Heart right ventricle (tissue), 16 donors: ENCODE results near the gene TXN2. TPM values are rescaled to one million over a fixed set of nuclear protein-coding genes. Genes with fewer than 3 reads are reported as not detected.

ENCODE experiments used
- ATAC-seq, 8 donors: fragments of 200-7000 bp; cut with Tn5 transposase; one replicate each; pipeline ENCODE4 v1.9.1; 2020; ENCODE audit warnings: mild to moderate bottlenecking in 8 of 8, moderate library complexity in 8 of 8, moderate number of reproducible peaks in 1 of 8
- DNase-seq, 2 donors: peaks; one replicate each; pipeline ENCODE4 v3.0.0-alpha.2; 2020
- H3K27ac ChIP-seq, 10 donors: fragments of 200-600 bp; sonication (generic) in 2 of 10; one replicate each; pipeline versions ENCODE4 v1.5.0 to v1.8.0; 2020 to 2022; ENCODE audit warnings: mild to moderate bottlenecking in 3 of 10
- H3K27me3 ChIP-seq, 7 donors: fragments of 200-600 bp; one replicate each; pipeline ENCODE4 v1.8.0; 2021 to 2022; ENCODE audit warnings: mild to moderate bottlenecking in 2 of 7
- H3K36me3 ChIP-seq, 9 donors: fragments of 200-600 bp; sonication (generic) in 1 of 9; one replicate each; pipeline versions ENCODE4 v1.5.0 to v1.8.0; 2020 to 2022; ENCODE audit warnings: mild to moderate bottlenecking in 2 of 9
- H3K4me1 ChIP-seq, 9 donors: fragments of 200-600 bp; sonication (generic) in 1 of 9; one replicate each; pipeline versions ENCODE4 v1.5.0 to v1.8.0; 2020 to 2022; ENCODE audit warnings: mild to moderate bottlenecking in 4 of 9
- H3K4me3 ChIP-seq, 10 donors: fragments of 200-600 bp; sonication (generic) in 2 of 10; one replicate each; pipeline versions ENCODE4 v1.5.0 to v1.8.0; 2020 to 2022; ENCODE audit warnings: mild to moderate bottlenecking in 7 of 10, moderate library complexity in 2 of 10
- H3K9me3 ChIP-seq, 11 donors: fragments of 200-600 bp in 10 of 11; sonication (generic) in 2 of 11; one replicate each; pipeline versions ENCODE4 v1.5.0 to v1.8.0; 2013 to 2022; ENCODE audit warnings: mild to moderate bottlenecking in 2 of 11, control low read depth in 1 of 11, moderate library complexity in 1 of 11
- CTCF ChIP-seq, 9 donors: fragments of 200-600 bp; sonication (generic) in 2 of 9; IDR thresholded peaks; one replicate each; pipeline versions ENCODE4 v1.5.0 to v1.8.0; 2021 to 2022; ENCODE audit warnings: antibody characterized with exemption in 9 of 9, mild to moderate bottlenecking in 5 of 9, moderate library complexity in 1 of 9
- WGBS, 2 donors: extraction: QIAGEN DNeasy Blood & Tissue Kit; methylation state at CpG; one replicate each; pipeline ENCODE4 v1.1.7; 2013; ENCODE audit warnings: inconsistent platforms in 1 of 2; 5-methylcytosine and 5-hydroxymethylcytosine counted together
- intact Hi-C, 10 donors: fragments of 100-400 bp; cut with DNase I; formaldehyde crosslinking; loops; one replicate each; pipeline versions ENCODE4 v1.11.1 to v1.14.2; 2022
- polyA plus RNA-seq, 2 donors: library from polyadenylated mRNA; stranded (reverse); fragments of 200-250 nt; gene quantifications; one replicate each; pipeline ENCODE4 v1.2.3, GENCODE V29; 2013
- total RNA-seq, 10 donors: library from RNA; stranded (reverse); fragmentation: NEBNext Ultra II Directional in 3 of 10; extraction: Animal tissue kit (Norgen Biotek cat#: 25700) in 3 of 10; gene quantifications; one replicate each; pipeline versions ENCODE4 v1.2.1 to v1.2.4, GENCODE V29; 2021 to 2023
- donor health status: Arrhythmogenic right ventricular cardiomyopathy.
- donor health status: ischemic (EF 13 %, LVEDD 7.1; RV severe dilation, severe dysfunction).
- donor health status: healthy with polysubstance abuse.
- donor health status: DM: no; HTN: yes; CAD: no.
- donor health status: DM: no; HTN: no; CAD: no.
- donor health status: ischemic (EF 25% LVEDD 6.9; RV normal size, moderate dysfunction).
- donor health status: ischemic (EF 25% LVEDD 5.7; RV mildly dilated, moderate dysfunction).
- donor health status: healthy.
- donor health status: DM: yes; HTN: yes; CAD: no.
- donor health status: Ischemic cardiomyopathy.
- donor health status: ischemic (EF 35%, LVEDD 5.7; RV mildly dilated, moderate dysfunction).
- donor health status: nonischemic (EF 11% LVEDD 7.7; RV severe dilation, severe dysfunction).
- donor health status: DM: yes; HTN: yes; CAD: no.
- donor health status: PGD.
- donor health status: ischemic (EF 29% LVEDD 5.4; RV normal size, mild dysfunction).
- donor health status: nonischemic (EF 23%, LVEDD 6.1; RV moderate dilation, normal function).

Gene TXN2
- total and polyA plus RNA-seq, 12 donors = 103 to 155 (median 122) TPM

GRCh38 chr22:36464715-36465231, 16.7 kb downstream of the TXN2 start:
- 80 to 81% methylated on average over 20 of the region's 20 CpGs for WGBS, 2 donors
- intact Hi-C loops = loop anchor here in 6 of 10 donors (1.0 to 5.0 kb wide), 4 partner anchors 77 to 142 kb away; partner anchors contain the start of gene MYH9 (in 4 of the 6)
- ATAC-seq = peak in 1 of 8 donors; percentile 1
- TF ChIP-seq CTCF (IDR thresholded peaks at IDR 0.05) = peak in 1 of 9 donors; percentile 7
- H3K4me1 ChIP-seq = peaks cover 22 to 92% (median 81%) of the 10 kb centered on the region in 9 donors
- H3K36me3 ChIP-seq = peaks cover 0 to 8% (median 0%) of the 10 kb centered on the region in 9 donors
- H3K9me3 ChIP-seq = no peaks in the 10 kb centered on the region
- no peak for DNase-seq
- H3K4me3 ChIP-seq = no peak overlapping the region
- H3K27me3 ChIP-seq = no peaks in the 10 kb centered on the region
- peak overlapping the region; percentile 70 to 97 (median 90) for H3K27ac ChIP-seq

- Histone ChIP-seq H3K36me3 (peaks cover 0 to 8% (median 0%) of the 10 kb centered on the region in 9 donors), H3K27ac (peak overlapping the region; percentile 70 to 97 (median 90)), H3K4me3 (no peak overlapping the region), H3K27me3 (no peaks in the 10 kb centered on the region), H3K9me3 (no peaks in the 10 kb centered on the region), H3K4me1 (peaks cover 22 to 84% (median 72%) of the 10 kb centered on the region in 9 donors)
- TF ChIP-seq CTCF (IDR thresholded peaks at IDR 0.05) = no peak
- WGBS, 2 donors = 63 to 70% methylated on average over 17 of the region's 17 CpGs
- ATAC-seq (peak; percentile 23 to 72 (median 56)), DNase-seq (peak; percentile 68 to 79)
- intact Hi-C loops = loop anchor here in 3 of 10 donors (2.0 to 5.0 kb wide), 3 partner anchors 76 to 139 kb away; partner anchors contain the start of gene MYH9 (in 1 of the 3)
These were observed 17.7 kb downstream of the TXN2 start for GRCh38 chr22:36463783-36464184.

- no peak for TF ChIP-seq CTCF (IDR thresholded peaks at IDR 0.05)
- intact Hi-C loops = loop anchor here in 2 of 10 donors (2.0 to 5.0 kb wide), 2 partner anchors 75 to 137 kb away; partner anchors contain the start of gene MYH9 (in 1 of the 2)
These were observed 19.5 kb downstream of the TXN2 start for GRCh38 chr22:36461665-36462649.

GRCh38 chr22:36460202-36460601, 21.2 kb downstream of the TXN2 start:
- Histone ChIP-seq H3K4me1 (peaks cover 20 to 80% (median 70%) of the 10 kb centered on the region in 9 donors), H3K27ac (peak overlapping the region in 3 of 10 donors; percentile 94 to 97 (median 95)), H3K27me3 (no peaks in the 10 kb centered on the region), H3K9me3 (no peaks in the 10 kb centered on the region), H3K36me3 (no peaks in the 10 kb centered on the region), H3K4me3 (no peak overlapping the region)
- 86 to 98% methylated on average over 8 of the region's 8 CpGs for WGBS, 2 donors
- no peak for TF ChIP-seq CTCF (IDR thresholded peaks at IDR 0.05)
- DNase-seq = no peak
- no peak for ATAC-seq
- intact Hi-C loops = loop anchor here in 1 of 10 donors (5.0 kb wide), 1 partner anchor 73 kb away; the partner anchor contains the start of gene MYH9

More at GRCh38 chr22:36461665-36462649, 19.5 kb downstream of the TXN2 start:
- Histone ChIP-seq H3K9me3 (no peaks in the 10 kb centered on the region), H3K27ac (peak overlapping the region; percentile 62 to 97 (median 90)), H3K4me3 (no peak overlapping the region), H3K4me1 (peaks cover 21 to 83% (median 73%) of the 10 kb centered on the region in 9 donors), H3K27me3 (no peaks in the 10 kb centered on the region), H3K36me3 (peaks cover 0 to 7% (median 0%) of the 10 kb centered on the region in 9 donors)
- DNase-seq (no peak), ATAC-seq (peak in 6 of 8 donors; percentile 1 to 41 (median 22))
- 59 to 62% methylated on average over 16 of the region's 16 CpGs for WGBS, 2 donors
